ENCODE measurements around the gene STRAP. TPM values are rescaled to one million over a fixed set of nuclear protein-coding genes. Genes with fewer than 3 reads are reported as not detected.

Gene STRAP
- total and polyA plus RNA-seq, 2 of the 13 experiments (the other 11 are each of a cell fraction or from before 2014, with no cell fraction given): 66.9 to 118 TPM

DNA sequence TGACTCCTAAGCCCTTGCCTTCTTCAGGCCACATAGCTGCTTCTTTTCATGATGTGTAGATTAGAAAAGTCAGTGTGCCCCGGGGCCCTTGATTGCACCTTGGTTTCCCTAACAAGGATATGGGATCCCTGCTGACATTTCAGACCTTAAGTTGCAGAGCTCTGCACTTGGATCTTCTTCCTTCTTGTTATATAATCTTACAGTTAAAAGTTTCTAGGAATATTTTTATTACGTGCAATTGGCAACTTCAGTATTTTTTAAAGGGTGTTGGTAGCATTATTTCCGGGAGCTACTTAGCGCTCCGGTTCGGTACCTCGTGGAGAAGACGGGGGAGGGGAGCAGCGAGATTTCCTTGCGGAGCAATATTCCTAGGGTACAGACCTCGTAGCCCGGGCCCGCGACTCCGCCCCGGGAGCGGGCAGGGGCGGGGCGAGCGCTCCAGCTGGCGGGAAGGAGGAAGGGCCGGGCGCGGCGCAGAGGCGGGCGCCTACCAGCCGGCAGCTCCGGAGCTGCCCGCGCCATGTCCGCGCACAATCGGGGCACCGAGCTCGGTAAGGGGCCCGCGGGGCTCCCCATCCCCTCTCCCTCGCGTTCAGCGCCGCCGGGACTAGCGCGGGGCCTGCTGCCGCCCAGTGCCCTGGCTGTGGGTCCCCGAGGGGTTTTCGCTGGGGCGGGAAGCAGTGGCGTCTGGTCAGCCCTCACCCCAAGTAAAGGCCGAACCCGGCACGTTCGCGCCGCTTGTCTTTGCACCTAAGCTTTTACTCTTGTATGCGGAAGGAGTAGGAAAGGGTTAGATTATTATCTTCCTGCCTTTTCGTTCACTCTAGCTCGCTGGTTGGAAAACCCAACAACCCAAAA lies 28.9 kb downstream of the STRAP start, which contains the start of gene DERA (continued):
- TF ChIP-seq, protein P1, sequence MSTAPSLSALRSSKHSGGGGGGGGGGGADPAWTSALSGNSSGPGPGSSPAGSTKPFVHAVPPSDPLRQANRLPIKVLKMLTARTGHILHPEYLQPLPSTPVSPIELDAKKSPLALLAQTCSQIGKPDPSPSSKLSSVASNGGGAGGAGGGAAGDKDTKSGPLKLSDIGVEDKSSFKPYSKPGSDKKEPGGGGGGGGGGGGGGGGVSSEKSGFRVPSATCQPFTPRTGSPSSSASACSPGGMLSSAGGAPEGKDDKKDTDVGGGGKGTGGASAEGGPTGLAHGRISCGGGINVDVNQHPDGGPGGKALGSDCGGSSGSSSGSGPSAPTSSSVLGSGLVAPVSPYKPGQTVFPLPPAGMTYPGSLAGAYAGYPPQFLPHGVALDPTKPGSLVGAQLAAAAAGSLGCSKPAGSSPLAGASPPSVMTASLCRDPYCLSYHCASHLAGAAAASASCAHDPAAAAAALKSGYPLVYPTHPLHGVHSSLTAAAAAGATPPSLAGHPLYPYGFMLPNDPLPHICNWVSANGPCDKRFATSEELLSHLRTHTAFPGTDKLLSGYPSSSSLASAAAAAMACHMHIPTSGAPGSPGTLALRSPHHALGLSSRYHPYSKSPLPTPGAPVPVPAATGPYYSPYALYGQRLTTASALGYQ (CRISPR knock-in tag; IDR thresholded peaks at IDR 0.05): peak; percentile 30; the same call in 1 of the 2 replicates
- TF ChIP-seq ZNF10 (CRISPR knock-in tag; IDR thresholded peaks at IDR 0.05; ENCODE audit: borderline replicate concordance, low read depth) (no peak), CENPX (CRISPR knock-in tag; IDR thresholded peaks at IDR 0.05) (no peak), CCAR2 (optimal IDR thresholded peaks at IDR 0.05; ENCODE audit: low read depth, low read length) (no peak), SP1 (IDR thresholded peaks at IDR 0.05) (no peak), SP1 (CRISPR knock-in tag; IDR thresholded peaks at IDR 0.05) (peak; percentile 66; the same call in 1 of the 2 replicates), MED8 (CRISPR knock-in tag; IDR thresholded peaks at IDR 0.05; ENCODE audit: insufficient replicate concordance) (no peak), ZNF878 (CRISPR knock-in tag; IDR thresholded peaks at IDR 0.05) (no peak), SCMH1 (CRISPR knock-in tag; IDR thresholded peaks at IDR 0.05; ENCODE audit: borderline replicate concordance) (no peak), KDM5A (IDR thresholded peaks at IDR 0.05; ENCODE audit: borderline replicate concordance, low read length) (peak; percentile 45; the same call in 1 of the 2 replicates)
- TF ChIP-seq, protein P2, sequence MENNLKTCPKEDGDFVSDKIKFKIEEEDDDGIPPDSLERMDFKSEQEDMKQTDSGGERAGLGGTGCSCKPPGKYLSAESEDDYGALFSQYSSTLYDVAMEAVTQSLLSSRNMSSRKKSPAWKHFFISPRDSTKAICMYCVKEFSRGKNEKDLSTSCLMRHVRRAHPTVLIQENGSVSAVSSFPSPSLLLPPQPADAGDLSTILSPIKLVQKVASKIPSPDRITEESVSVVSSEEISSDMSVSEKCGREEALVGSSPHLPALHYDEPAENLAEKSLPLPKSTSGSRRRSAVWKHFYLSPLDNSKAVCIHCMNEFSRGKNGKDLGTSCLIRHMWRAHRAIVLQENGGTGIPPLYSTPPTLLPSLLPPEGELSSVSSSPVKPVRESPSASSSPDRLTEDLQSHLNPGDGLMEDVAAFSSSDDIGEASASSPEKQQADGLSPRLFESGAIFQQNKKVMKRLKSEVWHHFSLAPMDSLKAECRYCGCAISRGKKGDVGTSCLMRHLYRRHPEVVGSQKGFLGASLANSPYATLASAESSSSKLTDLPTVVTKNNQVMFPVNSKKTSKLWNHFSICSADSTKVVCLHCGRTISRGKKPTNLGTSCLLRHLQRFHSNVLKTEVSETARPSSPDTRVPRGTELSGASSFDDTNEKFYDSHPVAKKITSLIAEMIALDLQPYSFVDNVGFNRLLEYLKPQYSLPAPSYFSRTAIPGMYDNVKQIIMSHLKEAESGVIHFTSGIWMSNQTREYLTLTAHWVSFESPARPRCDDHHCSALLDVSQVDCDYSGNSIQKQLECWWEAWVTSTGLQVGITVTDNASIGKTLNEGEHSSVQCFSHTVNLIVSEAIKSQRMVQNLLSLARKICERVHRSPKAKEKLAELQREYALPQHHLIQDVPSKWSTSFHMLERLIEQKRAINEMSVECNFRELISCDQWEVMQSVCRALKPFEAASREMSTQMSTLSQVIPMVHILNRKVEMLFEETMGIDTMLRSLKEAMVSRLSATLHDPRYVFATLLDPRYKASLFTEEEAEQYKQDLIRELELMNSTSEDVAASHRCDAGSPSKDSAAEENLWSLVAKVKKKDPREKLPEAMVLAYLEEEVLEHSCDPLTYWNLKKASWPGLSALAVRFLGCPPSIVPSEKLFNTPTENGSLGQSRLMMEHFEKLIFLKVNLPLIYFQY (CRISPR knock-in tag; IDR thresholded peaks at IDR 0.05; ENCODE audit: borderline replicate concordance): 0 out of 2 replicates have a peak, but pooled peaks have one; percentile 24
- TF ChIP-seq, protein P3, sequence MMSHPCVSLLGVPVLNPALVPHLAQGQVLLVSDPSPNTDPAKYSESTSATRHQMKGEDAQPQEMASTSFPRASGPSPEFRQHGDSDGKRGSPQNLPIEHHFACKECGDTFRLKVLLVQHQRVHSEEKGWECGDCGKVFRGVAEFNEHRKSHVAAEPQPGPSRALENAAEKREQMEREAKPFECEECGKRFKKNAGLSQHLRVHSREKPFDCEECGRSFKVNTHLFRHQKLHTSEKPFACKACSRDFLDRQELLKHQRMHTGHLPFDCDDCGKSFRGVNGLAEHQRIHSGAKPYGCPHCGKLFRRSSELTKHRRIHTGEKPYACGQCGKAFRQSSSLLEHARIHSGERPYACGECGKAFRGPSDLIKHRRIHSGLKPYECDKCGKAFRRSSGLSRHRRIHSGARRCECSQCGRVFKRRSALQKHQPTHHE (CRISPR knock-in tag; IDR thresholded peaks at IDR 0.05; ENCODE audit: borderline replicate concordance): peak; percentile 49; the same call in 1 of the 2 replicates
- TF ChIP-seq, protein P4, sequence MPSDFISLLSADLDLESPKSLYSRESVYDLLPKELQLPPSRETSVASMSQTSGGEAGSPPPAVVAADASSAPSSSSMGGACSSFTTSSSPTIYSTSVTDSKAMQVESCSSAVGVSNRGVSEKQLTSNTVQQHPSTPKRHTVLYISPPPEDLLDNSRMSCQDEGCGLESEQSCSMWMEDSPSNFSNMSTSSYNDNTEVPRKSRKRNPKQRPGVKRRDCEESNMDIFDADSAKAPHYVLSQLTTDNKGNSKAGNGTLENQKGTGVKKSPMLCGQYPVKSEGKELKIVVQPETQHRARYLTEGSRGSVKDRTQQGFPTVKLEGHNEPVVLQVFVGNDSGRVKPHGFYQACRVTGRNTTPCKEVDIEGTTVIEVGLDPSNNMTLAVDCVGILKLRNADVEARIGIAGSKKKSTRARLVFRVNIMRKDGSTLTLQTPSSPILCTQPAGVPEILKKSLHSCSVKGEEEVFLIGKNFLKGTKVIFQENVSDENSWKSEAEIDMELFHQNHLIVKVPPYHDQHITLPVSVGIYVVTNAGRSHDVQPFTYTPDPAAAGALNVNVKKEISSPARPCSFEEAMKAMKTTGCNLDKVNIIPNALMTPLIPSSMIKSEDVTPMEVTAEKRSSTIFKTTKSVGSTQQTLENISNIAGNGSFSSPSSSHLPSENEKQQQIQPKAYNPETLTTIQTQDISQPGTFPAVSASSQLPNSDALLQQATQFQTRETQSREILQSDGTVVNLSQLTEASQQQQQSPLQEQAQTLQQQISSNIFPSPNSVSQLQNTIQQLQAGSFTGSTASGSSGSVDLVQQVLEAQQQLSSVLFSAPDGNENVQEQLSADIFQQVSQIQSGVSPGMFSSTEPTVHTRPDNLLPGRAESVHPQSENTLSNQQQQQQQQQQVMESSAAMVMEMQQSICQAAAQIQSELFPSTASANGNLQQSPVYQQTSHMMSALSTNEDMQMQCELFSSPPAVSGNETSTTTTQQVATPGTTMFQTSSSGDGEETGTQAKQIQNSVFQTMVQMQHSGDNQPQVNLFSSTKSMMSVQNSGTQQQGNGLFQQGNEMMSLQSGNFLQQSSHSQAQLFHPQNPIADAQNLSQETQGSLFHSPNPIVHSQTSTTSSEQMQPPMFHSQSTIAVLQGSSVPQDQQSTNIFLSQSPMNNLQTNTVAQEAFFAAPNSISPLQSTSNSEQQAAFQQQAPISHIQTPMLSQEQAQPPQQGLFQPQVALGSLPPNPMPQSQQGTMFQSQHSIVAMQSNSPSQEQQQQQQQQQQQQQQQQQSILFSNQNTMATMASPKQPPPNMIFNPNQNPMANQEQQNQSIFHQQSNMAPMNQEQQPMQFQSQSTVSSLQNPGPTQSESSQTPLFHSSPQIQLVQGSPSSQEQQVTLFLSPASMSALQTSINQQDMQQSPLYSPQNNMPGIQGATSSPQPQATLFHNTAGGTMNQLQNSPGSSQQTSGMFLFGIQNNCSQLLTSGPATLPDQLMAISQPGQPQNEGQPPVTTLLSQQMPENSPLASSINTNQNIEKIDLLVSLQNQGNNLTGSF (CRISPR knock-in tag; IDR thresholded peaks at IDR 0.05): peak; percentile 73; the same call in 1 of the 2 replicates

Measured in HepG2 (cell line).